Kidney (tissue), 14 donors: ENCODE results near the gene PCNX3. TPM values are rescaled to one million over a fixed set of nuclear protein-coding genes. Genes with fewer than 3 reads are reported as not detected.

ENCODE experiments used
- DNase-seq, 5 donors: peaks; one replicate each; pipeline ENCODE4 v3.0.0-alpha.2; 2013 to 2020
- FAIRE-seq: peaks from 2 replicates; lab custom pipeline; 2012; peaks lifted over from hg19 to GRCh38; lab: Jason Lieb, UNC
- H3K27ac ChIP-seq, 2 donors: one replicate each; pipeline ENCODE4 v1.7.0; 2013; ENCODE audit warnings: low read depth in 2 of 2, low read length in 2 of 2, inconsistent platforms in 1 of 2
- H3K27me3 ChIP-seq: one replicate; pipeline ENCODE4 v1.7.1; 2013; ENCODE audit warnings: low read length, inconsistent platforms; ENCODE audit not compliant: control insufficient read depth, insufficient read depth
- H3K36me3 ChIP-seq, 3 donors: one replicate each; pipeline versions ENCODE4 v1.7.0 to v1.7.1; 2013; ENCODE audit warnings: low read length in 3 of 3, control low read depth in 1 of 3, inconsistent platforms in 1 of 3; ENCODE audit not compliant: insufficient read depth in 3 of 3, control insufficient read depth in 2 of 3
- H3K4me1 ChIP-seq, 3 donors: one replicate each; pipeline versions ENCODE4 v1.7.0 to v1.7.1; 2013; ENCODE audit warnings: low read length in 3 of 3, inconsistent platforms in 1 of 3, low read depth in 1 of 3; ENCODE audit not compliant: control insufficient read depth in 2 of 3, insufficient read depth in 2 of 3
- H3K4me3 ChIP-seq, 3 donors: one replicate each; pipeline versions ENCODE4 v1.7.0 to v1.8.1; 2013; ENCODE audit warnings: low read length in 3 of 3, control low read depth in 1 of 3, inconsistent platforms in 1 of 3
- H3K9ac ChIP-seq, 3 donors: one replicate each; pipeline versions ENCODE4 v1.7.0 to v1.7.1; 2013; ENCODE audit warnings: low read length in 3 of 3, control low read depth in 1 of 3, inconsistent platforms in 1 of 3
- H3K9me3 ChIP-seq, 3 donors: one replicate each; pipeline versions ENCODE4 v1.7.0 to v1.7.1; 2013; ENCODE audit warnings: low read length in 3 of 3, control low read depth in 1 of 3, inconsistent platforms in 1 of 3; ENCODE audit not compliant: control insufficient read depth in 2 of 3, insufficient read depth in 1 of 3
- CTCF ChIP-seq: IDR thresholded peaks from 3 replicates; pipeline ENCODE4 v1.5.1; 2012; ENCODE audit warnings: mild to moderate bottlenecking, moderate library complexity, borderline replicate concordance; ENCODE audit not compliant: insufficient read depth; ENCODE audit errors: extremely low read depth
- intact Hi-C: fragments of 100-400 bp; cut with DNase I; formaldehyde crosslinking; loops from one replicate; pipeline ENCODE4 v1.11.1; 2022
- polyA plus RNA-seq: library from polyadenylated mRNA; stranded (reverse); fragments of 350-450 nt; fragmentation: Illumina TruSeq; extraction: RNeasy Lipid Tissue Mini Kit (QIAGEN cat#74804); gene quantifications from one replicate; pipeline ENCODE4 v1.2.3, GENCODE V29; 2014; ENCODE audit warnings: low read depth, low replicate concordance; ENCODE audit not compliant: insufficient read depth
- total RNA-seq: library from RNA; stranded (reverse); fragmentation: NEBNext Ultra II Directional; extraction: Animal tissue kit (Norgen Biotek cat#: 25700); gene quantifications from one replicate; pipeline ENCODE4 v1.2.1, GENCODE V29; 2021
- donor health status: control.
- donor health status: control.
- donor health status: control.
- donor health status: control.
- donor health status: control.
- donor health status: DM: yes; HTN: yes; CAD: no.
- donor health status: Normal renal cell carcinoma (clear cell type).

The PCNX3 gene
- total and polyA plus RNA-seq, 2 donors from 2014 or later = 13.6 to 44.4 TPM

GRCh38 chr11:65651589-65652510 lies 36.3 kb downstream of the PCNX3 start:
- Histone ChIP-seq H3K36me3 (peaks cover 0 to 20% (median 17%) of the 10 kb centered on the region in 3 donors), H3K9ac (peak overlapping the region; percentile 32 to 65 (median 43)), H3K9me3 (no peaks in the 10 kb centered on the region), H3K4me3 (peak overlapping the region; percentile 56 to 68 (median 65)), H3K27me3 (no peaks in the 10 kb centered on the region), H3K27ac (peak overlapping the region; percentile 98), H3K4me1 (peaks cover 10 to 30% (median 28%) of the 10 kb centered on the region in 3 donors)
- FAIRE-seq (no peak), DNase-seq (peak in 1 of 5 donors; percentile 83)
- intact Hi-C loops = no loop called here
- TF ChIP-seq CTCF = no peak

- H3K36me3 ChIP-seq = peaks cover 0 to 28% (median 25%) of the 10 kb centered on the region in 3 donors
- TF ChIP-seq CTCF = no peak
These were observed 37.1 kb downstream of the PCNX3 start for GRCh38 chr11:65652511-65653228.

GRCh38 chr11:65653229-65654225 lies 38.0 kb downstream of the PCNX3 start:
- FAIRE-seq = no peak
- peak in 2 of 5 donors; percentile 48 to 60 for DNase-seq
- Histone ChIP-seq H3K9me3 (no peaks in the 10 kb centered on the region), H3K9ac (peak overlapping the region; percentile 15 to 87 (median 69)), H3K36me3 (peaks cover 0 to 36% (median 33%) of the 10 kb centered on the region in 3 donors), H3K27me3 (no peaks in the 10 kb centered on the region), H3K27ac (peak overlapping the region; percentile 98), H3K4me3 (peak overlapping the region; percentile 37 to 73 (median 68)), H3K4me1 (peaks cover 10 to 30% (median 28%) of the 10 kb centered on the region in 3 donors)
- intact Hi-C loops = no loop called here
- TF ChIP-seq CTCF = no peak

More at GRCh38 chr11:65652511-65653228, 37.1 kb downstream of the PCNX3 start:
- DNase-seq (peak; percentile 94 to 99 (median 97)), FAIRE-seq (no peak)
- H3K4me1 ChIP-seq = peaks cover 10 to 30% (median 28%) of the 10 kb centered on the region in 3 donors
- H3K27me3 ChIP-seq = no peaks in the 10 kb centered on the region
- peak overlapping the region; percentile 98 for H3K27ac ChIP-seq
- H3K9me3 ChIP-seq = no peaks in the 10 kb centered on the region
- intact Hi-C loops = no loop called here
- H3K9ac ChIP-seq = peak overlapping the region; percentile 32 to 87 (median 69)
- peak overlapping the region; percentile 65 to 76 (median 68) for H3K4me3 ChIP-seq
